ENCODE results near the gene EIF6. TPM values are rescaled to one million over a fixed set of nuclear protein-coding genes. Genes with fewer than 3 reads are reported as not detected.

EIF6 gene
- total and polyA plus RNA-seq, 2 experiments from 2014 or later: 149 to 215 TPM

- TF ChIP-seq POLR2AphosphoS5 (IDR thresholded peaks at IDR 0.05; ENCODE audit: low read depth): no peak
Measured at GRCh38 chr20:35288325-35289060, 3.9 kb upstream of the EIF6 start (continued).

- peaks cover 16% of the 10 kb centered on the region for H3K79me2 ChIP-seq (replicated peaks; ENCODE audit: insufficient read depth)
- H3K27me3 Mint-ChIP-seq (ENCODE audit: insufficient read depth, low read depth, poor library complexity): peaks cover 25% of the 10 kb centered on the region
- no peak overlapping the region for H2AFZ ChIP-seq
- no peaks in the 10 kb centered on the region; the same call in 2 of the 3 replicates for H3K9me3 Mint-ChIP-seq
- 0 out of 2 replicates have a peak, but pooled peaks cover 4% of the 10 kb centered on the region for H3F3A ChIP-seq (replicated peaks; ENCODE audit: low read depth)
- H3K27ac Mint-ChIP-seq: no peak overlapping the region
- H3K36me3 ChIP-seq (ENCODE audit: insufficient read depth): peaks cover 4% of the 10 kb centered on the region; the same call in 1 of the 2 replicates
- no peak for ATAC-seq
- H3K4me2 ChIP-seq: no peak overlapping the region
- H3K4me3 ChIP-seq: no peak overlapping the region
- H3K4me1 Mint-ChIP-seq: peaks cover 15% of the 10 kb centered on the region
- H3K36me3 Mint-ChIP-seq (ENCODE audit: low read depth): peaks cover 15% of the 10 kb centered on the region
- peaks cover 6% of the 10 kb centered on the region; the same call in 1 of the 2 replicates for H3K4me1 ChIP-seq (ENCODE audit: insufficient read depth)
- no peak for DNase-seq (ENCODE audit: low spot score)
- peaks cover 6% of the 10 kb centered on the region; the same call in 1 of the 2 replicates for H4K20me1 ChIP-seq (replicated peaks; ENCODE audit: insufficient read depth)
- H3K27ac ChIP-seq (ENCODE audit: low read depth): no peak overlapping the region
- no peaks in the 10 kb centered on the region for H3K9me2 ChIP-seq (ENCODE audit: insufficient read depth)
- no peak overlapping the region for H3K4me3 Mint-ChIP-seq
- H3K27me3 ChIP-seq (ENCODE audit: insufficient read depth): no peaks in the 10 kb centered on the region
- TF ChIP-seq REST (IDR thresholded peaks at IDR 0.05; ENCODE audit: unreplicated experiment) (no peak), EZH2phosphoT487 (IDR thresholded peaks at IDR 0.05; ENCODE audit: unreplicated experiment) (no peak), ETS1 (IDR thresholded peaks at IDR 0.05) (no peak), STAT1 (IDR thresholded peaks at IDR 0.05; ENCODE audit: unreplicated experiment) (no peak), CTCF (conservative IDR thresholded peaks at IDR 0.05; ENCODE audit: low read depth in 2 of 2) (no peak), POLR2AphosphoS5 (IDR thresholded peaks at IDR 0.05; ENCODE audit: low read depth) (no peak), JUNB (IDR thresholded peaks at IDR 0.05; ENCODE audit: unreplicated experiment) (no peak), CREB1 (CRISPR knock-in tag; IDR thresholded peaks at IDR 0.05; ENCODE audit: low read depth) (no peak), ZNF331 (CRISPR knock-in tag; IDR thresholded peaks at IDR 0.05; ENCODE audit: low read depth) (no peak), NANOG (IDR thresholded peaks at IDR 0.05; ENCODE audit: borderline replicate concordance) (no peak)
Measured at GRCh38 chr20:35287509-35288324, 3.1 kb upstream of the EIF6 start.
